ENCODE data around the gene C3orf20. TPM values are rescaled to one million over a fixed set of nuclear protein-coding genes. Genes with fewer than 3 reads are reported as not detected.

C3orf20 gene
- total RNA-seq: 0.27 and 0.34 TPM in 2 replicates
- 0.16 TPM for total RNA-seq (2013)
- 0.12 TPM in 1 of 2 replicates, not detected in the other for polyA plus RNA-seq
- polyA minus RNA-seq: 0.26 TPM in 1 of 2 replicates, not detected in the other

DNA sequence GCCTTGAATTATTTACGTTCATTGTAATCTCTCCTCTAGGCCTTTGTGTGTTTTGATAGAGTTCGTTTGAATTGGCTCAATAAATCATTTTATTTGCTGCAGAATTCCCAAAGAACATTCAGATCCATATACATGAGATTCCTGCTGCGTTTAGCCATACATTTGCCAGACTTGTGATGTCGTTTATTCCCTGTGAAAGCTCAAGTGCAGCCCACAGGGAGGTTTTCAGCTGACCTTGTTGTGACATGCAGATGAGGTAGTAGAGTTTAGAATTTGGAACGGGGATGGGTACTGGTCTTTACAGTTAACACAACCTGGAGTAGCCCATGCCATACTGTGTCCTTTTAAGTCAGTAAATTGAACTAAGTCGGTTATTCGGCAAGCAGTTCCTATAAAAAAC is at the start of gene C3orf20:
TSS of gene C3orf20 (plus strand) at position 301 of the 400 bp plus-strand sequence. CDS start 7,573 bp downstream, outside the sequence.
- TF ChIP-seq EZH2 (IDR thresholded peaks at IDR 0.05; ENCODE audit: borderline replicate concordance, insufficient read depth, low read depth, low read length, poor library complexity, severe bottlenecking): no peak
- TF ChIP-seq, protein P1, sequence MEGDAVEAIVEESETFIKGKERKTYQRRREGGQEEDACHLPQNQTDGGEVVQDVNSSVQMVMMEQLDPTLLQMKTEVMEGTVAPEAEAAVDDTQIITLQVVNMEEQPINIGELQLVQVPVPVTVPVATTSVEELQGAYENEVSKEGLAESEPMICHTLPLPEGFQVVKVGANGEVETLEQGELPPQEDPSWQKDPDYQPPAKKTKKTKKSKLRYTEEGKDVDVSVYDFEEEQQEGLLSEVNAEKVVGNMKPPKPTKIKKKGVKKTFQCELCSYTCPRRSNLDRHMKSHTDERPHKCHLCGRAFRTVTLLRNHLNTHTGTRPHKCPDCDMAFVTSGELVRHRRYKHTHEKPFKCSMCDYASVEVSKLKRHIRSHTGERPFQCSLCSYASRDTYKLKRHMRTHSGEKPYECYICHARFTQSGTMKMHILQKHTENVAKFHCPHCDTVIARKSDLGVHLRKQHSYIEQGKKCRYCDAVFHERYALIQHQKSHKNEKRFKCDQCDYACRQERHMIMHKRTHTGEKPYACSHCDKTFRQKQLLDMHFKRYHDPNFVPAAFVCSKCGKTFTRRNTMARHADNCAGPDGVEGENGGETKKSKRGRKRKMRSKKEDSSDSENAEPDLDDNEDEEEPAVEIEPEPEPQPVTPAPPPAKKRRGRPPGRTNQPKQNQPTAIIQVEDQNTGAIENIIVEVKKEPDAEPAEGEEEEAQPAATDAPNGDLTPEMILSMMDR (IDR thresholded peaks at IDR 0.05): no peak
- no peak within 1 kb of the TSS for H3K4me3 ChIP-seq (ENCODE audit: control extremely low read depth in 1 of 5, extremely low read depth in 1 of 5, insufficient read depth in 1 of 5, low read depth in 2 of 5, low read length in 4 of 5)
- intact Hi-C loops (cut with micrococcal nuclease): no loop called here
- no peaks in the 10 kb centered on the region for H3K4me1 ChIP-seq (ENCODE audit: control insufficient read depth in 2 of 2, insufficient read depth in 2 of 2, low read length in 2 of 2)
- H3K9me3 ChIP-seq (ENCODE audit: control extremely low read depth in 1 of 3, control insufficient read depth in 2 of 3, insufficient read depth in 1 of 3, low read length in 2 of 3): peaks cover 0 to under 1% (median 0%) of the 10 kb centered on the region in 3 donors
- ChIA-PET CTCF (interaction anchor here (0.6 to 6.0 kb wide), 3 partner anchors 21 to 245 kb away, joined by 3 to 35 read pairs (median 5); no protein-coding TSS in a partner anchor), POLR2A (no interaction called here)
- no peak within 1 kb of the TSS for H3K9ac ChIP-seq (ENCODE audit: low read length)
- no peak for ATAC-seq (ENCODE audit: low read depth)
- no peaks in the 10 kb centered on the region for H4K20me1 ChIP-seq (ENCODE audit: control insufficient read depth, insufficient read depth, low read length, poor library complexity, severe bottlenecking)
- no peak for DNase-seq
- no peaks in the 10 kb centered on the region for H3K79me2 ChIP-seq (ENCODE audit: control insufficient read depth, insufficient read depth, low read length)
- WGBS (ENCODE audit: insufficient coverage): 100% methylated on average over 3 of the region's 7 CpGs
- no peak within 1 kb of the TSS for H3K27ac ChIP-seq (ENCODE audit: low read length in 2 of 2)
- peaks cover 1 to 32% of the 10 kb centered on the region in 2 experiments for H3K36me3 ChIP-seq (replicated peaks in 1 of 2; ENCODE audit: control extremely low read depth in 1 of 2, control insufficient read depth in 1 of 2, extremely low read depth in 1 of 2, insufficient read depth in 2 of 2, low read length in 1 of 2)
- Mint-ChIP-seq H3K9me3 (ENCODE audit: insufficient read depth) (no peaks in the 10 kb centered on the region), H3K27ac (no peak within 1 kb of the TSS), H3K27me3 (no peaks in the 10 kb centered on the region), H3K4me3 (no peak within 1 kb of the TSS), H3K4me1 (no peaks in the 10 kb centered on the region)
- H3K4me2 ChIP-seq (replicated peaks; ENCODE audit: low read depth, low read length, poor library complexity, severe bottlenecking): no peak within 1 kb of the TSS
- no peak within 1 kb of the TSS for H2AFZ ChIP-seq (ENCODE audit: insufficient read depth, low read depth, low read length, poor library complexity, severe bottlenecking)
- H3K27me3 ChIP-seq (replicated peaks in 1 of 4; ENCODE audit: control extremely low read depth in 1 of 4, control insufficient read depth in 3 of 4, insufficient read depth in 4 of 4, low read length in 3 of 4): no peaks in the 10 kb centered on the region

DNA sequence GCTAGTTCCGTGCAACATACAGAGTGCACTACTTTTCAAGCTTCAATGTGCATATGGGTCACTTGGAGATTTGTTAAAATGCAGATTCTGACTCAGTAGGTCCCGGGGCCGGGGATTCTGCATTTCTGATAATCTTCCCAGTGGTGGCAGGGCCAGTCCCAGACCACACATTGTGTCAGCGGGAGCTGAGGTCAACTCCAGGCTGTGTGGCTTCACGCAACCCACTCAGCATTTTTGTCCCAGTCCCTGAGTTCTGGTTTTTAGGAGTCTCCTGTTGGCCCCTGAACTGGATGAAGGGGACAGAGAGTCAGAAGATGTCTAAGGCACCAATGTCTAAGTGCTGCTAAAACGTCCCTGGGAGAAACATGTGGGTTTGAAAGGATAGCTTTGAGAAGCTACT is 49.5 kb upstream of the C3orf20 start:
- no peaks in the 10 kb centered on the region for H4K20me1 ChIP-seq (ENCODE audit: control insufficient read depth, insufficient read depth, low read length, poor library complexity, severe bottlenecking)
- no peaks in the 10 kb centered on the region for H3K4me1 ChIP-seq (ENCODE audit: control insufficient read depth in 2 of 2, insufficient read depth in 2 of 2, low read length in 2 of 2)
- ChIA-PET CTCF (no interaction called here), POLR2A (no interaction called here)
- no peak overlapping the region for H3K4me3 ChIP-seq (ENCODE audit: control extremely low read depth in 1 of 5, extremely low read depth in 1 of 5, insufficient read depth in 1 of 5, low read depth in 2 of 5, low read length in 4 of 5)
- no peaks in the 10 kb centered on the region for H3K4me1 Mint-ChIP-seq
- DNase-seq: no peak
- intact Hi-C loops (cut with micrococcal nuclease): no loop called here
- no peak overlapping the region for H3K27ac ChIP-seq (ENCODE audit: low read length in 2 of 2)
- H3K4me3 Mint-ChIP-seq: no peak overlapping the region
- H3K27me3 Mint-ChIP-seq: peaks cover 30% of the 10 kb centered on the region
- no peak overlapping the region for H3K4me2 ChIP-seq (replicated peaks; ENCODE audit: low read depth, low read length, poor library complexity, severe bottlenecking)
- H3K36me3 ChIP-seq (replicated peaks in 1 of 2; ENCODE audit: control extremely low read depth in 1 of 2, control insufficient read depth in 1 of 2, extremely low read depth in 1 of 2, insufficient read depth in 2 of 2, low read length in 1 of 2): no peaks in the 10 kb centered on the region
- H3K9me3 ChIP-seq (ENCODE audit: control extremely low read depth in 1 of 3, control insufficient read depth in 2 of 3, insufficient read depth in 1 of 3, low read length in 2 of 3): peaks cover 0 to 11% (median 0%) of the 10 kb centered on the region in 3 donors
- no peaks in the 10 kb centered on the region for H3K79me2 ChIP-seq (ENCODE audit: control insufficient read depth, insufficient read depth, low read length)
- H2AFZ ChIP-seq (ENCODE audit: insufficient read depth, low read depth, low read length, poor library complexity, severe bottlenecking): no peak overlapping the region
- WGBS (ENCODE audit: insufficient coverage): 78% methylated on average over 5 of the region's 6 CpGs
- no peak overlapping the region for H3K27ac Mint-ChIP-seq
- peaks cover 0 to 16% (median 0%) of the 10 kb centered on the region in 4 experiments for H3K27me3 ChIP-seq (replicated peaks in 1 of 4; ENCODE audit: control extremely low read depth in 1 of 4, control insufficient read depth in 3 of 4, insufficient read depth in 4 of 4, low read length in 3 of 4)
- no peak for TF ChIP-seq EZH2 (IDR thresholded peaks at IDR 0.05; ENCODE audit: borderline replicate concordance, insufficient read depth, low read depth, low read length, poor library complexity, severe bottlenecking)
- TF ChIP-seq, protein P1 (IDR thresholded peaks at IDR 0.05): no peak
- no peak for ATAC-seq (ENCODE audit: low read depth)
- no peak overlapping the region for H3K9ac ChIP-seq (ENCODE audit: low read length)
- no peaks in the 10 kb centered on the region for H3K9me3 Mint-ChIP-seq (ENCODE audit: insufficient read depth)
